Fibroblast of lung (primary cell): ENCODE measurements around the gene CD7. TPM values are rescaled to one million over a fixed set of nuclear protein-coding genes. Genes with fewer than 3 reads are reported as not detected.

Experiments
- DNase-seq, 2 donors: peaks; one replicate each; pipeline versions ENCODE4 v3.0.0 to v3.0.0-alpha.2; 2010; ENCODE audit warnings: low read depth in 2 of 2
- H2AFZ ChIP-seq: 2 replicates; pipeline ENCODE4 v1.5.1; 2012; ENCODE audit warnings: low read length, control low read depth, inconsistent platforms
- H3K27ac ChIP-seq: 2 replicates; pipeline ENCODE4 v1.5.1; 2011; ENCODE audit warnings: low read length, control low read depth; ENCODE audit not compliant: insufficient read depth
- H3K27me3 ChIP-seq: 2 replicates; pipeline ENCODE4 v1.5.1; 2011; ENCODE audit warnings: mild to moderate bottlenecking, low read length; ENCODE audit not compliant: control insufficient read depth, insufficient read depth
- H3K36me3 ChIP-seq: 2 replicates; pipeline ENCODE4 v1.5.1; 2011; ENCODE audit warnings: low read length; ENCODE audit not compliant: control insufficient read depth, insufficient read depth
- H3K4me1 ChIP-seq: 2 replicates; pipeline ENCODE4 v1.5.1; 2011; ENCODE audit warnings: low read length; ENCODE audit not compliant: control insufficient read depth, insufficient read depth; ENCODE audit errors: extremely low read depth
- H3K4me2 ChIP-seq: 2 replicates; pipeline ENCODE4 v1.5.1; 2011; ENCODE audit warnings: low read length, control low read depth; ENCODE audit not compliant: insufficient read depth; ENCODE audit errors: extremely low read depth
- H3K4me3 ChIP-seq, 4 experiments: fragments of 200-600 bp in 1 of 4; sonication (generic) in 1 of 4; replicated peaks in 1 of 4; 2 replicates each; pipeline ENCODE4 v1.5.1; 2011 to 2016; ENCODE audit warnings: low read length in 4 of 4, low read depth in 3 of 4, mild to moderate bottlenecking in 3 of 4, control low read depth in 2 of 4, inconsistent platforms in 1 of 4, mixed read lengths in 1 of 4; ENCODE audit not compliant: insufficient read depth in 1 of 4; ENCODE audit errors: control extremely low read depth in 1 of 4
- H3K79me2 ChIP-seq: 2 replicates; pipeline ENCODE4 v1.5.1; 2012; ENCODE audit warnings: mild to moderate bottlenecking, low read length, inconsistent platforms; ENCODE audit not compliant: control insufficient read depth, insufficient read depth
- H3K9ac ChIP-seq: 2 replicates; pipeline ENCODE4 v1.5.1; 2011; ENCODE audit warnings: mild to moderate bottlenecking, low read length, control low read depth; ENCODE audit not compliant: insufficient read depth
- H3K9me3 ChIP-seq: 2 replicates; pipeline ENCODE4 v1.5.1; 2012; ENCODE audit warnings: low read depth, low read length; ENCODE audit not compliant: control insufficient read depth, insufficient read depth
- H4K20me1 ChIP-seq: 2 replicates; pipeline ENCODE4 v1.5.1; 2011; ENCODE audit warnings: low read length; ENCODE audit not compliant: control insufficient read depth, insufficient read depth; ENCODE audit errors: extremely low read depth
- EZH2 ChIP-seq: IDR thresholded peaks from 2 replicates; pipeline ENCODE4 v1.5.1; 2012; ENCODE audit warnings: low read length, control low read depth, mild to moderate bottlenecking; ENCODE audit errors: missing control alignments
- polyA plus RNA-seq, 2 donors: library from polyadenylated mRNA; depleted of rRNA in 1 of 2; stranded (reverse) in 1 of 2; unstranded in 1 of 2; fragments of >200 nt; gene quantifications; 2 replicates each; pipeline ENCODE4 v1.2.1, GENCODE V29; 2011 to 2012; ENCODE audit warnings: missing spikeins in 1 of 2
- total RNA-seq: library from RNA; depleted of rRNA; stranded (reverse); fragments of >200 nt; gene quantifications from 2 replicates; pipeline ENCODE4 v1.2.1, GENCODE V29; 2014
- TF ChIP-seq, protein P1 (sequence below), 2 donors: IDR thresholded peaks in 1 of 2; conservative IDR thresholded peaks in 1 of 2; 1 replicate in 1 of 2; 2 replicates in 1 of 2; pipeline ENCODE4 v1.5.1; 2011 to 2012; ENCODE audit warnings: low read length in 2 of 2, control low read depth in 1 of 2, inconsistent platforms in 1 of 2, low read depth in 1 of 2, mild to moderate bottlenecking in 1 of 2

CD7 gene
- total and polyA plus RNA-seq, 2 donors (not counting 1 experiment from before 2014, with no cell fraction given), result 0.17 TPM; not detected in 1

DNA sequence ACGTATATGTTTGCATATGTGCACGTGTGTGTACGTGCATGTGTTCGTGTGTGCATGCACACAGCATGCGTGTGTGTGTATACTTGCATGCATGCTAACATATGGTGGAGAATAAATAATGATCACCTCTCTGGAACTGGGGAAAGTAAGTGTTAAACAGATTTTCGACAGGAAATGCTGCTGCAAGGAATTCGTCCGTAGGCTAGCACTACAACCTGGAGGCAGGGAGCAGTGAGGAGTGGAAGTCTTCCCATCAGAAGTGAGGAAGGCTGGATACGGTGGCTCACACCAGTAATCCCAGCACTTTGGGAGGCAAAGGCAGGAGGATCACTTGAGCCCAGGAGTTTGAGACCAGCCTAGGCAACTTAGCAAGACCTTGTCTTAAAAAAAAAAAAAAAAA, 39.1 kb downstream of the CD7 start:
- TF ChIP-seq, protein P1, sequence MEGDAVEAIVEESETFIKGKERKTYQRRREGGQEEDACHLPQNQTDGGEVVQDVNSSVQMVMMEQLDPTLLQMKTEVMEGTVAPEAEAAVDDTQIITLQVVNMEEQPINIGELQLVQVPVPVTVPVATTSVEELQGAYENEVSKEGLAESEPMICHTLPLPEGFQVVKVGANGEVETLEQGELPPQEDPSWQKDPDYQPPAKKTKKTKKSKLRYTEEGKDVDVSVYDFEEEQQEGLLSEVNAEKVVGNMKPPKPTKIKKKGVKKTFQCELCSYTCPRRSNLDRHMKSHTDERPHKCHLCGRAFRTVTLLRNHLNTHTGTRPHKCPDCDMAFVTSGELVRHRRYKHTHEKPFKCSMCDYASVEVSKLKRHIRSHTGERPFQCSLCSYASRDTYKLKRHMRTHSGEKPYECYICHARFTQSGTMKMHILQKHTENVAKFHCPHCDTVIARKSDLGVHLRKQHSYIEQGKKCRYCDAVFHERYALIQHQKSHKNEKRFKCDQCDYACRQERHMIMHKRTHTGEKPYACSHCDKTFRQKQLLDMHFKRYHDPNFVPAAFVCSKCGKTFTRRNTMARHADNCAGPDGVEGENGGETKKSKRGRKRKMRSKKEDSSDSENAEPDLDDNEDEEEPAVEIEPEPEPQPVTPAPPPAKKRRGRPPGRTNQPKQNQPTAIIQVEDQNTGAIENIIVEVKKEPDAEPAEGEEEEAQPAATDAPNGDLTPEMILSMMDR (conservative IDR thresholded peaks at IDR 0.05 in 1 of 2, IDR thresholded peaks at IDR 0.05 in 1 of 2; ENCODE audit: low read depth in 1 of 2, low read length in 2 of 2), result no peak
- DNase-seq, result no peak
- Histone ChIP-seq H3K4me3 (no peak overlapping the region), H3K4me2 (no peak overlapping the region), H3K79me2 (no peaks in the 10 kb centered on the region), H3K9ac (no peak overlapping the region), H2AFZ (no peak overlapping the region), H3K27me3 (no peaks in the 10 kb centered on the region), H3K9me3 (no peaks in the 10 kb centered on the region), H3K36me3 (no peaks in the 10 kb centered on the region), H3K4me1 (peaks cover 5% of the 10 kb centered on the region), H4K20me1 (no peaks in the 10 kb centered on the region), H3K27ac (no peak overlapping the region)

DNA sequence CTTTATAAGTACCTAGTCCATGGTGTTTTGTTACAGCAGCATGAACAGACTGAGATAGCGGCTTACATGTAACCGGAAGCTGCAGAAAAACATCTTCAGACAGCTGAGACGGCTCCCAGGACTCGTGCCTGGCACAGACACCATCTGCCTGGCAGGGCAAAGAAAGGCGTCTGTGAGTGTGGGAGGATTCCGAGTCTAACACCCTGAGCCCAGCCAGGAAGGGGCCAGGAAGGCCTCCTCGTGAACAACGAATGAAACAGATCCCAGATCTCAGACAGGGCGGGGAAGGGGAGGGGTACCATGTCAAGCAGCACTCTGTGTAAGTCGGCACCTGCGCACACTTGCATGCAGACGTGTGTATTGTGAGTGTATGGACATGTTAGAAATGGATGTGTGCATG, 39.6 kb downstream of the CD7 start:
- Histone ChIP-seq H3K79me2 (peaks cover 3% of the 10 kb centered on the region), H4K20me1 (no peaks in the 10 kb centered on the region), H3K4me3 (no peak overlapping the region), H3K27ac (no peak overlapping the region), H3K4me1 (peaks cover under 1% of the 10 kb centered on the region), H3K9ac (no peak overlapping the region), H2AFZ (no peak overlapping the region), H3K4me2 (no peak overlapping the region), H3K9me3 (no peaks in the 10 kb centered on the region), H3K27me3 (no peaks in the 10 kb centered on the region), H3K36me3 (no peaks in the 10 kb centered on the region)
- no peak for DNase-seq
- TF ChIP-seq, protein P1 (conservative IDR thresholded peaks at IDR 0.05 in 1 of 2, IDR thresholded peaks at IDR 0.05 in 1 of 2; ENCODE audit: low read depth in 1 of 2, low read length in 2 of 2), result no peak
- TF ChIP-seq EZH2, result no peak

DNA sequence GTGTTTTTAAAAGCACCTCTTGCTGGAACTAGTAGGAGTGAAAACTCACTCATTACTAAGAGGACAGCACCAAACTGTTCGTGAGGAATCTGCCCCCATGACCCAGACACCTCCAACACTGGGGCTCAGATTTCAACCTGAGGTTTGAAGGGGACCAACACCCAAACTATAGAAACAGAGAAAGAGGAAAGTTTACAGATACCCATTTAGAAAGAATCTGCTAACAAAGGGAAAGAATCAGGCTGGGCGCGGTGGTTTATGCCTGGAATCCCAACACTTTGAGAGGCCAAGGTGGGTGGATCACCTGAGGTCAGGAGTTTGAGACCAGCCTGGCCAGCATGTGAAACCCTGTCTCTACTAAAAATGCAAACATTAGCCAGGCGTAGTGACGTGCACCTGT, 40.5 kb downstream of the CD7 start:
- Histone ChIP-seq H3K4me2 (no peak overlapping the region), H3K4me3 (no peak overlapping the region), H3K9ac (no peak overlapping the region), H3K79me2 (peaks cover 12% of the 10 kb centered on the region), H3K27me3 (no peaks in the 10 kb centered on the region), H3K36me3 (no peaks in the 10 kb centered on the region), H4K20me1 (no peaks in the 10 kb centered on the region), H3K27ac (no peak overlapping the region), H3K4me1 (no peaks in the 10 kb centered on the region), H3K9me3 (no peaks in the 10 kb centered on the region), H2AFZ (no peak overlapping the region)
- TF ChIP-seq EZH2, result no peak
- TF ChIP-seq, protein P1 (conservative IDR thresholded peaks at IDR 0.05 in 1 of 2, IDR thresholded peaks at IDR 0.05 in 1 of 2; ENCODE audit: low read depth in 1 of 2, low read length in 2 of 2), result no peak
- no peak for DNase-seq
